Mesenchymal stem cell (in vitro differentiated cells and primary cell): Measurements from ENCODE around the gene CYP2D6.
"Not testable (repeated sequence)": the region's sequence is repeated elsewhere in the genome, so short reads cannot be mapped to it uniquely, and the experiment has no call there.

Source experiments
- DNase-seq: peaks from one replicate; pipeline ENCODE4 v3.0.0-alpha.2; 2013
- H2AFZ ChIP-seq: one replicate; pipeline ENCODE4 v1.6.1; 2013; ENCODE audit warnings: low read depth, mild to moderate bottlenecking, control low read depth, inconsistent platforms, low read length, moderate library complexity
- H2AK5ac ChIP-seq: 2 replicates; pipeline ENCODE4 v1.6.1; 2013; ENCODE audit warnings: low read length, moderate library complexity, mild to moderate bottlenecking, inconsistent platforms; ENCODE audit not compliant: severe bottlenecking
- H2BK120ac ChIP-seq: one replicate; pipeline ENCODE4 v1.6.1; 2013; ENCODE audit warnings: low read depth, mild to moderate bottlenecking, inconsistent platforms, low read length, moderate library complexity
- H2BK12ac ChIP-seq, 2 experiments: one replicate each; pipeline ENCODE4 v1.6.1; 2013; ENCODE audit warnings: inconsistent platforms in 2 of 2, low read length in 2 of 2, mild to moderate bottlenecking in 2 of 2, moderate library complexity in 2 of 2, control low read depth in 1 of 2
- H2BK15ac ChIP-seq: one replicate; pipeline ENCODE4 v1.6.1; 2013; ENCODE audit warnings: mild to moderate bottlenecking, low read depth, inconsistent platforms; ENCODE audit not compliant: poor library complexity, severe bottlenecking
- H2BK5ac ChIP-seq: 2 replicates; pipeline ENCODE4 v1.6.1; 2013; ENCODE audit warnings: low read depth, mild to moderate bottlenecking, low read length, control low read depth, inconsistent platforms; ENCODE audit not compliant: poor library complexity, severe bottlenecking
- H3K14ac ChIP-seq, 2 experiments: one replicate each; pipeline ENCODE4 v1.6.1; 2013; ENCODE audit warnings: inconsistent platforms in 2 of 2, low read length in 2 of 2, control low read depth in 1 of 2, mild to moderate bottlenecking in 1 of 2, moderate library complexity in 1 of 2
- H3K18ac ChIP-seq, 2 experiments: one replicate each; pipeline ENCODE4 v1.6.1; 2013; ENCODE audit warnings: inconsistent platforms in 2 of 2, low read length in 2 of 2, control low read depth in 1 of 2, low read depth in 1 of 2, mild to moderate bottlenecking in 1 of 2
- H3K23ac ChIP-seq, 2 experiments: one replicate each; pipeline ENCODE4 v1.6.1; 2013; ENCODE audit warnings: inconsistent platforms in 2 of 2, low read length in 2 of 2, mild to moderate bottlenecking in 2 of 2, moderate library complexity in 2 of 2, control low read depth in 1 of 2
- H3K27ac ChIP-seq: 2 replicates; pipeline ENCODE4 v1.5.1; 2013; ENCODE audit warnings: mild to moderate bottlenecking, moderate library complexity, low read length, control low read depth, inconsistent platforms; ENCODE audit not compliant: poor library complexity, severe bottlenecking
- H3K27me3 ChIP-seq, 2 experiments: 2 replicates each; pipeline versions ENCODE4 v1.6.1 to v1.7.0; 2013; ENCODE audit warnings: low read length in 2 of 2, mild to moderate bottlenecking in 2 of 2, moderate library complexity in 2 of 2, control low read depth in 1 of 2, inconsistent platforms in 1 of 2; ENCODE audit not compliant: control insufficient read depth in 1 of 2, insufficient read depth in 1 of 2
- H3K36me3 ChIP-seq, 2 experiments: 2 replicates each; pipeline versions ENCODE4 v1.6.1 to v1.7.0; 2013; ENCODE audit warnings: low read length in 2 of 2, control low read depth in 1 of 2, inconsistent platforms in 1 of 2, low read depth in 1 of 2, mild to moderate bottlenecking in 1 of 2; ENCODE audit not compliant: insufficient read depth in 2 of 2, control insufficient read depth in 1 of 2
- H3K4ac ChIP-seq, 2 experiments: one replicate each; pipeline ENCODE4 v1.6.1; 2013; ENCODE audit warnings: inconsistent platforms in 2 of 2, low read length in 2 of 2, mild to moderate bottlenecking in 2 of 2, moderate library complexity in 2 of 2, control low read depth in 1 of 2, low read depth in 1 of 2
- H3K4me1 ChIP-seq: 2 replicates; pipeline ENCODE4 v1.6.1; 2013; ENCODE audit warnings: low read depth, low read length, control low read depth; ENCODE audit not compliant: control insufficient read depth, insufficient read depth
- H3K4me2 ChIP-seq: 2 replicates; pipeline ENCODE4 v1.6.1; 2013; ENCODE audit warnings: low read length, mild to moderate bottlenecking, inconsistent platforms; ENCODE audit not compliant: poor library complexity, severe bottlenecking
- H3K4me3 ChIP-seq, 2 experiments: 2 replicates each; pipeline versions ENCODE4 v1.5.1 to v1.7.0; 2013; ENCODE audit warnings: low read length in 2 of 2, mild to moderate bottlenecking in 2 of 2, control low read depth in 1 of 2, low read depth in 1 of 2; ENCODE audit not compliant: insufficient read depth in 1 of 2
- H3K79me1 ChIP-seq: replicated peaks from 2 replicates; pipeline ENCODE4 v1.6.1; 2013; ENCODE audit warnings: mild to moderate bottlenecking, control low read depth, low read length, inconsistent platforms; ENCODE audit not compliant: poor library complexity, severe bottlenecking
- H3K9ac ChIP-seq: 2 replicates; pipeline ENCODE4 v1.7.0; 2013; ENCODE audit warnings: mild to moderate bottlenecking, low read length, moderate library complexity
- H3K9me3 ChIP-seq: 2 replicates; pipeline ENCODE4 v1.7.0; 2013; ENCODE audit warnings: mild to moderate bottlenecking, low read length; ENCODE audit not compliant: control insufficient read depth
- H4K8ac ChIP-seq: one replicate; pipeline ENCODE4 v1.6.1; 2013; ENCODE audit warnings: inconsistent platforms, mild to moderate bottlenecking, low read length, moderate library complexity
- H4K91ac ChIP-seq: one replicate; pipeline ENCODE4 v1.6.1; 2013; ENCODE audit warnings: mild to moderate bottlenecking, low read length, inconsistent platforms
- WGBS: methylation state at CpG from one replicate; pipeline ENCODE4 v1.1.7; 2013; ENCODE audit warnings: mixed read lengths; 5-methylcytosine and 5-hydroxymethylcytosine counted together

CYP2D6 gene

DNA sequence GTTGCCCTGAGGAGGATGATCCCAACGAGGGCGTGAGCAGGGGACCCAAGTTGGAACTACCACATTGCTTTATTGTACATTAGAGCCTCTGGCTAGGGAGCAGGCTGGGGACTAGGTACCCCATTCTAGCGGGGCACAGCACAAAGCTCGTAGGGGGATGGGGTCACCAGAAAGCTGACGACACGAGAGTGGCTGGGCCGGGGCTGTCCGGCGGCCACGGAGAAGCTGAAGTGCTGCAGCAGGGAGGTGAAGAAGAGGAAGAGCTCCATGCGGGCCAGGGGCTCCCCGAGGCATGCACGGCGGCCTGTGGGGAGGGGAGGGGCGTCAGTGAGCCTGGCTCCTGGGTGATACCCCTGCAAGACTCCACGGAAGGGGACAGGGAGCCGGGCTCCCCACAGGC, 9.5 kb upstream of the CYP2D6 start:
- H3K4ac ChIP-seq, H3K4me1 ChIP-seq, H3K4me2 ChIP-seq, H2AK5ac ChIP-seq, DNase-seq, H3K27me3 ChIP-seq, H3K18ac ChIP-seq, H3K4me3 ChIP-seq, H2BK12ac ChIP-seq, H4K8ac ChIP-seq, H3K27ac ChIP-seq, H2BK120ac ChIP-seq, H2AFZ ChIP-seq, H3K79me1 ChIP-seq, H3K23ac ChIP-seq, H2BK5ac ChIP-seq, H4K91ac ChIP-seq, H2BK15ac ChIP-seq, H3K9ac ChIP-seq, H3K14ac ChIP-seq, H3K9me3 ChIP-seq: not testable (repeated sequence)
- peaks cover 0 to 30% of the 10 kb centered on the region in 2 experiments for H3K36me3 ChIP-seq
- 98% methylated on average over 6 of the region's 17 CpGs for WGBS

DNA sequence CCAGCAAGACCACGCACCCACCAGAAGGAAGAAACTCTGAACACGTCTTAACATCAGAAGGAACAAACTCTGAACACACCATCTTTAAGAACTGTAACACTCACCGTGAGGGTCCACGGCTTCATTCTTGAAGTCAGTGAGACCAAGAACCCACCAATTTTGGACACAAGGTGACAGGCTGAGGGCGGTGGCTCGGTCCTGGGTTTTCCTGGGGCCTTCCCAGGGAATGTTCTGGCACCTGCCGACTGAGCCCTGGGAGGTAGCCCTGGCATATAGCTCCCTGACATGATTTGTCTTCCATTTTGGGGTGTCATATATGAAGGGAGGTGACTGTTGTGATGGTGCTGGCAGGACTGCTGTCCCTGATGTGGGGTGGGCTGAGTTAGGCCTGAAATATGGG, 8.9 kb upstream of the CYP2D6 start:
- H3K4me2 ChIP-seq, H3K27ac ChIP-seq, H3K4ac ChIP-seq, H2BK5ac ChIP-seq, DNase-seq, H3K4me1 ChIP-seq, H4K91ac ChIP-seq, H3K14ac ChIP-seq, H4K8ac ChIP-seq, H3K4me3 ChIP-seq, H2BK120ac ChIP-seq, H3K27me3 ChIP-seq, H2AFZ ChIP-seq, H3K9me3 ChIP-seq, H3K23ac ChIP-seq, H3K79me1 ChIP-seq, H2BK12ac ChIP-seq, H2AK5ac ChIP-seq, H3K18ac ChIP-seq, H3K9ac ChIP-seq, H2BK15ac ChIP-seq: not testable (repeated sequence)
- WGBS, result 98% methylated on average over 6 of the region's 7 CpGs
- H3K36me3 ChIP-seq, result peaks cover 0 to 30% of the 10 kb centered on the region in 2 experiments

DNA sequence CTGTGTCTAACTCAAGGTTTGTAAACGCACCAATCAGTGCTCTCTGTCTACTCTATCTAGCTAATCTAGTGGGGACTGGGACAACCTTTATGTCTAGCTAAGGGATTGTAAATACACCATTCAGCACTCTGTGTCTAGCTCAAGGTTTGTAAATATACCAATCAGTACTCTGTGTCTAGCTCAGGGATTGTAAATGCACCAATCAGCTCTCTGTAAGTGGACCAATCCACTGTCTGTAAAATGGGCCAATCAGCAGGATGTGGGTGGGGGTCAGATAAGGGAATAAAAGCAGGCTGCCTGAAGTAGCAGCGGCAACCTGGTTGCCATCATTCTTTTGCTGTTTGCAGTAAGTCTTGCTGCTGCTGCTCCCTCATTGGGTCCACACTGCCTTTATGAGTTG, 8.4 kb upstream of the CYP2D6 start:
- Histone ChIP-seq H2BK12ac (no peak overlapping the region), H3K18ac (no peak overlapping the region), H2AFZ (no peak overlapping the region), H3K4ac (no peak overlapping the region), H4K91ac (no peak overlapping the region), H4K8ac (no peak overlapping the region), H3K27ac (no peak overlapping the region), H3K9me3 (no peaks in the 10 kb centered on the region), H2AK5ac (no peak overlapping the region), H3K4me3 (no peak overlapping the region), H3K4me2 (no peak overlapping the region), H3K79me1 (no peaks in the 10 kb centered on the region), H3K4me1 (no peaks in the 10 kb centered on the region), H2BK120ac (no peak overlapping the region), H3K14ac (no peak overlapping the region), H3K27me3 (peaks cover 0 to 10% of the 10 kb centered on the region in 2 experiments), H2BK15ac (no peak overlapping the region), H3K23ac (no peak overlapping the region), H3K9ac (no peak overlapping the region), H2BK5ac (no peak overlapping the region), H3K36me3 (peaks cover 0 to 26% of the 10 kb centered on the region in 2 experiments)
- DNase-seq, result no peak
- WGBS, result 100% methylated on average over 1 of the region's 2 CpGs

DNA sequence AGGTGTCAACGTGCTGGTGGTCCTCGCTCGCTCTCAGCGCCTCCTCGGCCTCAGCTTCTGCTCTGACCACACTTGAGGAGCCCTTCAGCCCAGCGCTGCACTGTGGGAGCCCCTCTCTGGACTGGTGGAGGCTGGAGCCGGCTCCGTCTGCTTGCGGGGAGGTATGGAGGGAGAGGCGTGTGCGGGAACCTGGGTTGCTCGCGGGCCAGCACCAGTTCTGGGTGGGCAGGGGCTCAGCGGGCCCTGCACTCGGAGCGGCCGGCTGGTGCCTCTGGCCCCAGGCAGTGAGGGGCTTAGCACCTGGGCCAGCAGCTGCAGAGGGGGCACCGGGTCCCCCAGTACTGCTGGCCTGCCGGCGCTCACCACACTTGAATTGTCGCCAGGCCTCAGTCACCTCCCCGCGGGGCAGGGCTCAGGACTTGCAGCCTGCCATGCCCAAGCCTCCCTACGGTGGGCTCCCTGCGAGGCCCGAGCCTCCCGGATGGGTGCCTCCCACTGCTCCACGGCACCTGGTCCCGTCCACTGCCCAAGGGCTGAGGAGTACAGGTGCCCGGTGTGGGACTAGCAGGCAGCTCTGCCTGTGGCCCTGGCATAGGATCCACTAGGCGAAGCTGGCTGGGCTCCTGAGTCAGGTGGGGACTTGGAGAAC, 7.6 kb upstream of the CYP2D6 start:
- no peak overlapping the region for H3K4me3 ChIP-seq
- H3K4me1 ChIP-seq, result no peaks in the 10 kb centered on the region
- H3K79me1 ChIP-seq, result no peaks in the 10 kb centered on the region
- H4K91ac ChIP-seq, result peak overlapping the region; percentile 27
- peak overlapping the region in 1 of 2 experiments; percentile 71 for H3K14ac ChIP-seq
- H3K4ac ChIP-seq, result no peak overlapping the region
- no peak overlapping the region for H2AK5ac ChIP-seq
- peaks cover 0 to 25% of the 10 kb centered on the region in 2 experiments for H3K36me3 ChIP-seq
- H3K23ac ChIP-seq, result no peak overlapping the region
- no peak overlapping the region for H2BK120ac ChIP-seq
- H2BK12ac ChIP-seq, result no peak overlapping the region
- no peak overlapping the region for H2BK5ac ChIP-seq
- no peak overlapping the region for H3K27ac ChIP-seq
- H3K4me2 ChIP-seq, result no peak overlapping the region
- H2AFZ ChIP-seq, result no peak overlapping the region
- H3K9ac ChIP-seq, result no peak overlapping the region
- no peak overlapping the region for H3K18ac ChIP-seq
- H2BK15ac ChIP-seq, result no peak overlapping the region
- WGBS, result 93% methylated on average over 31 of the region's 31 CpGs
- no peak for DNase-seq
- peaks cover 0 to 10% of the 10 kb centered on the region in 2 experiments for H3K27me3 ChIP-seq
- no peaks in the 10 kb centered on the region for H3K9me3 ChIP-seq
- no peak overlapping the region for H4K8ac ChIP-seq
